Measurements from ENCODE around the gene ZRANB3. TPM values are rescaled to one million over a fixed set of nuclear protein-coding genes. Genes with fewer than 3 reads are reported as not detected.
A peak's percentile ranks its signal among the peaks of the same experiment; 100 is the strongest.
"Not testable (repeated sequence)": the region's sequence is repeated elsewhere in the genome, so short reads cannot be mapped to it uniquely, and the experiment has no call there.

The ZRANB3 gene
- total RNA-seq, 1 experiment from 2014 or later: 10.4 TPM

- H3K36me3 ChIP-seq (replicated peaks; ENCODE audit: control insufficient read depth, insufficient read depth, low read length): no peaks in the 10 kb centered on the region
- H3K4me3 ChIP-seq (ENCODE audit: insufficient read depth, low read depth, low read length): no peak overlapping the region
- no peaks in the 10 kb centered on the region for H3K27me3 ChIP-seq (ENCODE audit: control insufficient read depth, insufficient read depth, low read length)
- DNase-seq: no peak
Measured at GRCh38 chr2:135528006-135528405, 3.0 kb downstream of the ZRANB3 start.

- Histone ChIP-seq H3K4me3 (ENCODE audit: insufficient read depth, low read depth, low read length) (no peak overlapping the region), H3K36me3 (replicated peaks; ENCODE audit: control insufficient read depth, insufficient read depth, low read length) (no peaks in the 10 kb centered on the region), H3K27me3 (ENCODE audit: control insufficient read depth, insufficient read depth, low read length) (no peaks in the 10 kb centered on the region)
- DNase-seq: no peak
Measured at GRCh38 chr2:135525786-135526185, 5.2 kb downstream of the ZRANB3 start.

GRCh38 chr2:135512099-135512498 is 18.9 kb downstream of the ZRANB3 start:
- DNase-seq: no peak
- no peaks in the 10 kb centered on the region for H3K27me3 ChIP-seq (ENCODE audit: control insufficient read depth, insufficient read depth, low read length)
- H3K36me3 ChIP-seq (replicated peaks; ENCODE audit: control insufficient read depth, insufficient read depth, low read length): no peaks in the 10 kb centered on the region
- H3K4me3 ChIP-seq (ENCODE audit: insufficient read depth, low read depth, low read length): no peak overlapping the region

GRCh38 chr2:135510577-135510976 is 20.4 kb downstream of the ZRANB3 start:
- DNase-seq: no peak
- Histone ChIP-seq H3K4me3 (ENCODE audit: insufficient read depth, low read depth, low read length) (no peak overlapping the region), H3K36me3 (replicated peaks; ENCODE audit: control insufficient read depth, insufficient read depth, low read length) (no peaks in the 10 kb centered on the region), H3K27me3 (ENCODE audit: control insufficient read depth, insufficient read depth, low read length) (no peaks in the 10 kb centered on the region)

DNA sequence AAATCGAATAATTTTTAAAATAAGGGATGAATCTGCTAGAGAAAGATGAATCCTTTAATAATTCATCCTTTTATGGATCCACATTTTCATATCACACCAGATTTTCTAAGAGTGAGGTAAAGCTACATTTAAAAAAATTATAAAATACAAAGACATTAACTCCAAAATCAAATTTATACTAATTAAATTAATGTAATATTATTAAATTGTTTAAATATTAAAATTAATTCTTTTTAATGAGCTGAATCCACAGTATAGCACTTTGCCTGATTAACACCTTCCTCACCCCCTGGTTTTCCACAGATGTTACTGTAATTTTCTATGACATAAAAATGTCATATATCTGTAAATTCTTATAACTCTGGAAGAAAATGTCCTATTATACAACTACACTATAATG is 26.2 kb downstream of the ZRANB3 start:
- no peak overlapping the region for H3K4me3 ChIP-seq (ENCODE audit: insufficient read depth, low read depth, low read length)
- H3K36me3 ChIP-seq (replicated peaks; ENCODE audit: control insufficient read depth, insufficient read depth, low read length): no peaks in the 10 kb centered on the region
- H3K27me3 ChIP-seq (ENCODE audit: control insufficient read depth, insufficient read depth, low read length): no peaks in the 10 kb centered on the region
- DNase-seq: no peak

GRCh38 chr2:135498588-135498987 is 32.4 kb downstream of the ZRANB3 start:
- H3K4me3 ChIP-seq (ENCODE audit: insufficient read depth, low read depth, low read length); H3K36me3 ChIP-seq (replicated peaks; ENCODE audit: control insufficient read depth, insufficient read depth, low read length); DNase-seq; H3K27me3 ChIP-seq (ENCODE audit: control insufficient read depth, insufficient read depth, low read length): not testable (repeated sequence)

- Histone ChIP-seq H3K27me3 (ENCODE audit: control insufficient read depth, insufficient read depth, low read length) (no peaks in the 10 kb centered on the region), H3K36me3 (replicated peaks; ENCODE audit: control insufficient read depth, insufficient read depth, low read length) (no peaks in the 10 kb centered on the region; the same call in 1 of the 2 replicates), H3K4me3 (ENCODE audit: insufficient read depth, low read depth, low read length) (no peak overlapping the region)
- DNase-seq: no peak
Measured at GRCh38 chr2:135494917-135495316, 36.1 kb downstream of the ZRANB3 start.

DNA sequence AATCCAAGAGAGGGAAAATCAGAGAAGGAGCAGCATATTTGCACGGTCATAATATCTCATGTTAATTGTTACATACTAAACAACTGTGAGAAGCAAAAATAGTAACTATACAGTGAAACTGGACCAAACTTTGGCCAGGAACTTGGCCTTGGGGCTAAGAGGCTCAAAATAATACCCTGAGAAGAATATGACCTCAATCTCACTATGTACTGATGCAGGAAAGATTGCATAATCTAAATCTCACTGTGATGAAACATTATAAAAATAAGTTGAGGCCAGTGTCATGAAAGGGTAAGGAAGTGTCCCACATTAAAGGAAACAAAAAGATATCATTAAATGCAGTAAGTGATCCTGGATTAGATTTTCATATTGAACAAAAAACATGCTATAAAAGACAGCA is 36.5 kb downstream of the ZRANB3 start:
- H3K36me3 ChIP-seq (replicated peaks; ENCODE audit: control insufficient read depth, insufficient read depth, low read length): no peaks in the 10 kb centered on the region; the same call in 1 of the 2 replicates
- no peaks in the 10 kb centered on the region for H3K27me3 ChIP-seq (ENCODE audit: control insufficient read depth, insufficient read depth, low read length)
- H3K4me3 ChIP-seq (ENCODE audit: insufficient read depth, low read depth, low read length): no peak overlapping the region
- no peak for DNase-seq

DNA sequence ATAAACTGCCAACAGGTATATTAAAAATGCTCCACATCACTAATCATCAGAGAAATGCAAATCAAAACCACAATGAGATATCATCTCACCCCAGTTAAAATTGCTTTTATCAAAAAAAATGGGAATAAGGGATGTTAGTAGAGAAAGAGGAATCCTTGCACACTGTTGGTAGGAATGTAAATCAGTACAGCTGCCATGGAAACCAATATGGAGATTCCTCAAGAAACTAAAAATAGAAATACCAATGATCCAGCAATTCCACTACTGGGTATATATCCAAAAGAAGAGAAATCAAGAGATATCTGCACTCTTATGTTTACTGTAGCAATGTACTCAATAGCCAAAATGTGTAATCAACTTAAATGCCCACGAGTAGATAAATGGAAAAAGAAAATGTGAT is 40.6 kb downstream of the ZRANB3 start:
- Histone ChIP-seq H3K36me3 (replicated peaks; ENCODE audit: control insufficient read depth, insufficient read depth, low read length) (no peaks in the 10 kb centered on the region), H3K27me3 (ENCODE audit: control insufficient read depth, insufficient read depth, low read length) (no peaks in the 10 kb centered on the region), H3K4me3 (ENCODE audit: insufficient read depth, low read depth, low read length) (no peak overlapping the region)
- DNase-seq: no peak

DNA sequence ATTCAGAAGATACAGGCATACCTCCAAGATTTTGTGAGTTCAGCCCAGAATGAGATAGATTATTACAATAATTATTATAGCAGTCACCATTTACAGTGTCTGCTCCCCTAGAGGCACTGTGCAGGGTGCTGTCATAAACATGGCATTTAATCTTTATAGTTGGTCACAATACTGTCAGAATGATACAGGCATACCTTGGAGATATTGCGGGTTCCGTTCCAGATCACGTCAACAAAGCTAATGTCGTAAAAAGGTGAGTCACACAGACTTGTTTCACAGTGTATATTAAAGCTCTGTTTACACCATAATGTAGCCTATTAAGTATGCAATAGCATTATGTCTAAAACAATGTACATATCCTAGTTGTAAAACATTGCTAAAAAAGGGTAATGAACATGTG is 45.6 kb downstream of the ZRANB3 start:
- DNase-seq: no peak
- Histone ChIP-seq H3K4me3 (ENCODE audit: insufficient read depth, low read depth, low read length) (no peak overlapping the region), H3K36me3 (replicated peaks; ENCODE audit: control insufficient read depth, insufficient read depth, low read length) (no peaks in the 10 kb centered on the region), H3K27me3 (ENCODE audit: control insufficient read depth, insufficient read depth, low read length) (no peaks in the 10 kb centered on the region)

- no peak for DNase-seq
- no peak overlapping the region for H3K4me3 ChIP-seq (ENCODE audit: insufficient read depth, low read depth, low read length)
- H3K27me3 ChIP-seq (ENCODE audit: control insufficient read depth, insufficient read depth, low read length): no peaks in the 10 kb centered on the region
Measured at GRCh38 chr2:135475128-135475527, 55.9 kb downstream of the ZRANB3 start.

DNA sequence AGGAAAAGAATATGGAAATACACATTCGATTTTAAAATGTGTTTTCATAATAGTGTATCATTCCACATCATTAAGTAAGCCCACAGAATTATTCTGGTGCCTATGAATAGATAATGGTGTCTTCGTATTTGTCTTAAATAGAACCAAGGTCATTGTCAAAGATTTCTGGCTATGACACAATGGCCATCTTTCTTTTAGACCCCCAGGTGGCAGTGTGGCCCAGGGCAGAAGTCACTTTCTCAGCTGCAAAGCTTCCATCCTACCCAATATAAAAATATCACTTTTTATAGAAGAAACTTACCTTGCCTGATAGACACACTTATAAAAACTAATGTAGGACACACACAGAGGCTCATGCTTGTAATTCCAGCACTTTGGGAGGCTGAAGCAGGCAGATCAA is 57.5 kb downstream of the ZRANB3 start:
- Histone ChIP-seq H3K36me3 (replicated peaks; ENCODE audit: control insufficient read depth, insufficient read depth, low read length) (no peaks in the 10 kb centered on the region), H3K4me3 (ENCODE audit: insufficient read depth, low read depth, low read length) (no peak overlapping the region), H3K27me3 (ENCODE audit: control insufficient read depth, insufficient read depth, low read length) (no peaks in the 10 kb centered on the region)
- DNase-seq: peak; percentile 42

More at GRCh38 chr2:135475128-135475527, 55.9 kb downstream of the ZRANB3 start:
- no peaks in the 10 kb centered on the region for H3K36me3 ChIP-seq (replicated peaks; ENCODE audit: control insufficient read depth, insufficient read depth, low read length)

DNA sequence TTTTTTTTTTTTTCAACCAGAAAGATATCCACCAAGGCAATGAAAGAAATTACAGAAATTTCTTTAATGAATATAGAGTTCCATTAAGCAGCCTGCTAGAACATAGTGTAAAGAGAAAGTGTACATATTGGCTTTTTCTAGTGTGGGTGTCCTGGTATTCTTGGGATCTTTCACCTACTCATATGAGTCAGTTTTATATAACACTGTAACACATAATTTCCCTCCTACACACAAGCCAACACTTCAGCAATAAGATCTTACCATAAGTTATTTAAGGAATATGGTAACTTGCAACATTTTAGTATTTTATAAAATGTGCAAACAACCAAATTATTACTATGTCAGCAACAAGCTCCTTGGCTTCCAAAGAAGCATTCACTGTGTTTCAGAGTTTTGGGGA is 59.9 kb downstream of the ZRANB3 start:
- no peaks in the 10 kb centered on the region for H3K36me3 ChIP-seq (replicated peaks; ENCODE audit: control insufficient read depth, insufficient read depth, low read length)
- no peak for DNase-seq
- no peaks in the 10 kb centered on the region for H3K27me3 ChIP-seq (ENCODE audit: control insufficient read depth, insufficient read depth, low read length)
- no peak overlapping the region for H3K4me3 ChIP-seq (ENCODE audit: insufficient read depth, low read depth, low read length)

DNA sequence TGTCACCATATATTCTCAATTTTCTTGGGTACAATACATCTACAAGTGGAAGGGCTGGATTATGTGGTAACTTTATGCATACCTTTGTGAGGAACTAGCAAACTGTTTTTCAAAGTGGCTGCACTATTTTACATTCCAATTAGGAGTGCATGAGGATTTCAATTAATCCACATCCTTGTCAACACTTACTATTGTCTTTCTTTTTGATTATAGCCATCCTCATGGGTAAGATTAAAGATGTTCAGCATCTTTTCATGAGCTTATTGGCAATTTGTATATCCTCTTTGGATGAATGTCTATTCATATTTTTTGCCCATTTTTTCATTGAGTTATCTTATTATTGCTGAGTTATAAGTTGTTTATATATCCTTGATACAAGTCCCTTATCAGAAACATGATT is 73.7 kb downstream of the ZRANB3 start:
- Histone ChIP-seq H3K36me3 (replicated peaks; ENCODE audit: control insufficient read depth, insufficient read depth, low read length) (no peaks in the 10 kb centered on the region), H3K27me3 (ENCODE audit: control insufficient read depth, insufficient read depth, low read length) (no peaks in the 10 kb centered on the region), H3K4me3 (ENCODE audit: insufficient read depth, low read depth, low read length) (no peak overlapping the region)
- DNase-seq: no peak

GRCh38 chr2:135456835-135457234 is 74.2 kb downstream of the ZRANB3 start:
- no peak for DNase-seq
- no peaks in the 10 kb centered on the region for H3K27me3 ChIP-seq (ENCODE audit: control insufficient read depth, insufficient read depth, low read length)
- no peak overlapping the region for H3K4me3 ChIP-seq (ENCODE audit: insufficient read depth, low read depth, low read length)
- no peaks in the 10 kb centered on the region for H3K36me3 ChIP-seq (replicated peaks; ENCODE audit: control insufficient read depth, insufficient read depth, low read length)

DNA sequence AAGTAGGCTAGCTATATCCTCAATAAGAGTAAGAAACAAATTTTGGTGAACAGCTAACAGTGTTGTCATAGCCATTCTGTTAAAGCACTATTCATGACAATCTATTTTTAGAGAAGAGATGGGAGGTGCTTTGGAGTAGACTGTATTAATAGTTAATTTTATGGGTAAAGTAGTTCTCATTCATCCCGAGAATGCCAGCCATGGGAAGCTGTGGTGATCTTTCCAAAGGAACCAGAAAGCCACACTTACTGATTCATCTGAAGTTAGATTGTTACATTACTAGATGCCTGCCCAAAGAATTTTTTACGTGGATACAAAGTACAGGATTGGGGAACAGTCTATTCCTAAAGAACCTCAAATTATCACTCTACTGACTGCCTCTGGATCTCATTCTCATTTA is 74.6 kb downstream of the ZRANB3 start:
- no peak overlapping the region for H3K4me3 ChIP-seq (ENCODE audit: insufficient read depth, low read depth, low read length)
- H3K27me3 ChIP-seq (ENCODE audit: control insufficient read depth, insufficient read depth, low read length): no peaks in the 10 kb centered on the region
- no peaks in the 10 kb centered on the region for H3K36me3 ChIP-seq (replicated peaks; ENCODE audit: control insufficient read depth, insufficient read depth, low read length)
- DNase-seq: no peak

All from H7 (cell line).